ENCODE results near the gene RIMS1. TPM values are rescaled to one million over a fixed set of nuclear protein-coding genes. Genes with fewer than 3 reads are reported as not detected.

The RIMS1 gene, protein sequence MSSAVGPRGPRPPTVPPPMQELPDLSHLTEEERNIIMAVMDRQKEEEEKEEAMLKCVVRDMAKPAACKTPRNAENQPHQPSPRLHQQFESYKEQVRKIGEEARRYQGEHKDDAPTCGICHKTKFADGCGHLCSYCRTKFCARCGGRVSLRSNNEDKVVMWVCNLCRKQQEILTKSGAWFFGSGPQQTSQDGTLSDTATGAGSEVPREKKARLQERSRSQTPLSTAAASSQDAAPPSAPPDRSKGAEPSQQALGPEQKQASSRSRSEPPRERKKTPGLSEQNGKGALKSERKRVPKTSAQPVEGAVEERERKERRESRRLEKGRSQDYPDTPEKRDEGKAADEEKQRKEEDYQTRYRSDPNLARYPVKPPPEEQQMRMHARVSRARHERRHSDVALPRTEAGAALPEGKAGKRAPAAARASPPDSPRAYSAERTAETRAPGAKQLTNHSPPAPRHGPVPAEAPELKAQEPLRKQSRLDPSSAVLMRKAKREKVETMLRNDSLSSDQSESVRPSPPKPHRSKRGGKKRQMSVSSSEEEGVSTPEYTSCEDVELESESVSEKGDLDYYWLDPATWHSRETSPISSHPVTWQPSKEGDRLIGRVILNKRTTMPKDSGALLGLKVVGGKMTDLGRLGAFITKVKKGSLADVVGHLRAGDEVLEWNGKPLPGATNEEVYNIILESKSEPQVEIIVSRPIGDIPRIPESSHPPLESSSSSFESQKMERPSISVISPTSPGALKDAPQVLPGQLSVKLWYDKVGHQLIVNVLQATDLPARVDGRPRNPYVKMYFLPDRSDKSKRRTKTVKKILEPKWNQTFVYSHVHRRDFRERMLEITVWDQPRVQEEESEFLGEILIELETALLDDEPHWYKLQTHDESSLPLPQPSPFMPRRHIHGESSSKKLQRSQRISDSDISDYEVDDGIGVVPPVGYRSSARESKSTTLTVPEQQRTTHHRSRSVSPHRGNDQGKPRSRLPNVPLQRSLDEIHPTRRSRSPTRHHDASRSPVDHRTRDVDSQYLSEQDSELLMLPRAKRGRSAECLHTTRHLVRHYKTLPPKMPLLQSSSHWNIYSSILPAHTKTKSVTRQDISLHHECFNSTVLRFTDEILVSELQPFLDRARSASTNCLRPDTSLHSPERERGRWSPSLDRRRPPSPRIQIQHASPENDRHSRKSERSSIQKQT (N-terminal part only)
- total RNA-seq (21.0 TPM), polyA plus RNA-seq (0.67 TPM)

DNA sequence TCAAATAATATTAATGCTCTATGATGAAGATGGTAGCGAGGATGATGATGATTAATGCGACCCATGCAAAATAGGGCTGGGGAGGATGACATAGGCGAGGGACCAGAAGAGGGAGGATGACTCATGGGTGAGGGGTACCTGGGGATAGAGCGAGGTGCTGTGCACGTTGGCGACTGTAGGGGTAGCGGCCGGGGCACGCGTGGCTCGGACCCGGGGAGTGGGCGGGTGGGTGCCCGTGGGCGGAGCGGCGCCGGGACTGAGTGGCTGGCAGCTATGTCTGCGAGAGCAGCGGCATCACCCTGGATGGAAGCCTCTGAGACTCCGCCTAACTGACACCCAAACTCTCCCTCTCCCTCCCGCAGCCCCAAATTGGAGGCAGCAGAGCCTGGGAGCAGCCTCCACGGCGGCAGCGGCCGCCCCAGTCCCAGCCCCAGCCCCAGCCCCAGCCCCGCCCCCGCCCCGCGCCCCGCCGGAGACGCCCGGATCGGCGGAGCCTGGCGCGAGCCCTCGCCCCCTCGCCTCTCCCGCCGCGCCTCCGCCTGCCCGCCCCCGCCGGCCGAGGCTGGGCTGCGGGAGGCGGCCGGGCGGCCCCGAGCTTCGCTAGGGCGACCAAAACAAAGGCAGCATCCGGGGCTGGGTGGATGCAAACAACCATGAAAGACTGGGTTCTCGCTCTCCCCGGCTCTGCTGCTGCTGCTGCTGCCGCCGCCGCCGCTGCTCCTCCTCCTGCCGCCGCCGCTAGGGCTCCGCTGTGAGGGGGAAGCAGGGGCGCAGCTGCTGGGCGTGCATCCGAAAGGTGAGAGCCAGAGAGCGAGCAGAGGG lies at the start of gene RIMS1:
Gene RIMS1, plus strand, starts transcription at position 367 of the 822 bp plus-strand sequence. CDS start 474 bp downstream, outside the sequence.
- no peak within 1 kb of the TSS for H3K27ac ChIP-seq (ENCODE audit: low read depth)
- no peak for DNase-seq (ENCODE audit: extremely low spot score)
- peak within 1 kb of the TSS; percentile 45 for H3K4me3 ChIP-seq (ENCODE audit: low read depth, low read length)
- WGBS = 2% methylated on average over 70 of the region's 70 CpGs
- H3K4me1 ChIP-seq (ENCODE audit: insufficient read depth) = no peaks in the 10 kb centered on the region
- H3K36me3 ChIP-seq (ENCODE audit: insufficient read depth) = no peaks in the 10 kb centered on the region

GRCh38 chr6:71851214-71851613 lies 35.1 kb upstream of the RIMS1 start:
- H3K4me1 ChIP-seq (ENCODE audit: insufficient read depth) = no peaks in the 10 kb centered on the region
- no peak for DNase-seq (ENCODE audit: extremely low spot score)
- whole genome bisulfite sequencing = 45% methylated on average over 1 of the region's 1 CpG

DNA sequence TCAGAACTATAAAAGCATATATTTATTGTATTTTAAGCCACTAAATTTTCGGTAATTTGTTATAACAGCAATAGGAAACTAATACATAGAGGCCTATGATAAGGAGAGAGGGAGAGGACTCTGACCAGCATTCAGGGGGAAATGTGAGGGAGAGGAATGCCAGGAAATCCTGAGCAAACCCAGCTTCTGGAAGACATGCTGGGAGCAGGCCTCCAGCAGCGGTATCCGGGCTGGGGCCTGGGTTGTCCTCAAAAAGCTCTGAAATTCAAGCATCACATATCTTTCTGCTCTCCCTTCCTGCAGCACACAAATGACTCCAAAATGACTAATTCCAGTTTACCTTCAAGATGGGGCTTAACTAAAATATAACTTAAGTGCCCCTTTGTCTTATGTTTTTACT lies 33.4 kb upstream of the RIMS1 start:
- H3K27ac ChIP-seq (ENCODE audit: low read depth) = no peak overlapping the region
- no peaks in the 10 kb centered on the region for H3K36me3 ChIP-seq (ENCODE audit: insufficient read depth)
- no peak for DNase-seq (ENCODE audit: extremely low spot score)
- WGBS = 75% methylated on average over 3 of the region's 3 CpGs
- H3K4me3 ChIP-seq (ENCODE audit: low read depth, low read length) = no peak overlapping the region
- no peaks in the 10 kb centered on the region for H3K4me1 ChIP-seq (ENCODE audit: insufficient read depth)

More at GRCh38 chr6:71851214-71851613, 35.1 kb upstream of the RIMS1 start:
- Histone ChIP-seq H3K4me3 (ENCODE audit: low read depth, low read length) (no peak overlapping the region), H3K27ac (ENCODE audit: low read depth) (no peak overlapping the region), H3K36me3 (ENCODE audit: insufficient read depth) (no peaks in the 10 kb centered on the region)

DNA sequence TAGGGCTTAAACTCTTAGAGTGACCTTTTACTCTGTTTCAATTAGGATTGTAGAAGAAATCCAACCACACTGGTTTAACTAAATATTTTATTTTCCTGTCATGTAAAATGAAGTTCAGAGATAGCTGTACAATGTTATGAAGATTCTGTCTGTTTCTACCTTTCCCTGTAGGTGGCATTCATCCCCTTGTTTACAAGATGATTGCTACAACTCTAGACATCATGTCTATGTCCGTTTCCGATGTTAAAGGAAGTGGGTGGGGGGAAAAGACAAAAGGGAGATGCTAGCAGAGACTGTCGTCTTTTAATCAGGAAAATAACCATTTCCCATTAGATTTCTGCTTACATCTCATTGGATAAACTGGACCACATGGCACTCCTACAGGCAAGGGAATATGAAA lies 30.9 kb upstream of the RIMS1 start:
- no peaks in the 10 kb centered on the region for H3K4me1 ChIP-seq (ENCODE audit: insufficient read depth)
- H3K27ac ChIP-seq (ENCODE audit: low read depth) = no peak overlapping the region
- H3K36me3 ChIP-seq (ENCODE audit: insufficient read depth) = no peaks in the 10 kb centered on the region
- no peak overlapping the region for H3K4me3 ChIP-seq (ENCODE audit: low read depth, low read length)
- no peak for DNase-seq (ENCODE audit: extremely low spot score)
- WGBS = 30% methylated on average over 3 of the region's 3 CpGs

GRCh38 chr6:71879016-71879415 lies 7.3 kb upstream of the RIMS1 start:
- Histone ChIP-seq H3K27ac (ENCODE audit: low read depth) (no peak overlapping the region), H3K4me3 (ENCODE audit: low read depth, low read length) (no peak overlapping the region), H3K4me1 (ENCODE audit: insufficient read depth) (no peaks in the 10 kb centered on the region), H3K36me3 (ENCODE audit: insufficient read depth) (no peaks in the 10 kb centered on the region)
- no peak for DNase-seq (ENCODE audit: extremely low spot score)

- H3K4me3 ChIP-seq (ENCODE audit: low read depth, low read length) = peak overlapping the region; percentile 45
- H3K27ac ChIP-seq (ENCODE audit: low read depth) = no peak overlapping the region
- no peak for DNase-seq (ENCODE audit: extremely low spot score)
- 3% methylated on average over 29 of the region's 29 CpGs for WGBS
- no peaks in the 10 kb centered on the region for H3K36me3 ChIP-seq (ENCODE audit: insufficient read depth)
- H3K4me1 ChIP-seq (ENCODE audit: insufficient read depth) = no peaks in the 10 kb centered on the region
Measured at GRCh38 chr6:71887006-71887743, 825 bp downstream of the RIMS1 start.

DNA sequence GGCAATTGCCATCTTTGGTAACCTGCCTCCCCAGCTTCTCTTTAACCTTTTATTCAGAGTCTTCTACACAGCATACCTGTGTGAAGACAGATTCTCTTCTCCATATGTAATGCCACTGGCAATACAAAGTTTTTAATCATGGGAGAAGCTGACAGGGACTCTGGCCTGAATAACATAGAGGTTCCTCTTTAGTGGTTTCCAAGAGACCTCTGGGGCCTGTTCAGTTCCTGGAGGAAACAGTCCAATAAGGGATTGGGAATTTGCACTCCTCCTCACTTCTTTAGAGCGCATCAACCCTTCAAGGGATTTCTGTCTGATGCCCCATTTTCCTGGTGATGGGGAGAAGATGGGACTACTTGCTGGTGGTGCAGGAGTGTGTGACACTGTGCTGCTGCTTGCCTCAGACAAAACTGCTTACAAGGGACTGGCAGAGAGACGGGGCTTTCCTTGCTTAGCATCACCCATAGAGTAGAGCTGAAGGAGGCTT lies 1.4 kb downstream of the RIMS1 start:
- no peak for DNase-seq (ENCODE audit: extremely low spot score)
- Histone ChIP-seq H3K36me3 (ENCODE audit: insufficient read depth) (no peaks in the 10 kb centered on the region), H3K27ac (ENCODE audit: low read depth) (no peak overlapping the region), H3K4me3 (ENCODE audit: low read depth, low read length) (no peak overlapping the region), H3K4me1 (ENCODE audit: insufficient read depth) (no peaks in the 10 kb centered on the region)
- WGBS = 86% methylated on average over 2 of the region's 2 CpGs

DNA sequence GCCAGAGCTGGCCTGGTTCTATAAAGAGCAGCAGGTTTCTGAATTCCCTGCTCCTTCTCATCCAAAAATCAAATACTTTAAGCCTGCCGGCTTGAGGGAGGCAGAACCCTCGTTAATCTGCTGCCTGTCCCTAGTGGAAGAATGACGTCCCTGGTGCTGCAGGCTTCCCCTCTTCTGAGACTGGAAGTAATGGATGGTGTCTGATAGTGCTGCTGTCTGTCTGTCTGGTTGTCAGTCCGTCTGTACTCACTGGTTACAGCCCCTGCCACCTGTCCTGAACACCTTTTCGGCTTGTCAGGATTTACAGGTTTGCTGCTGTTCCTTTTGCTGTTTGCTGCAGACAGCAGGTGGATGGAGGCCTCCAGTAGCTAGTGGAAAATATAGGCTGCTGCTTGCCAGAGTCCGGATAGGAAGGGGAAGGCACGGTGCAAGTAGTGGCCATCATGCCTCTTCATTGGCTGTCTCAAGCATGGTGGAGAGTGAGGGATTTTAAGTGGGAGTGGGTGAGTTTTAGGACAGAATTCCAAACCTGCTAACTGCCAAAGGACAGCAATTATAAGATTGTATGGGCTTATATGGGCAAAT lies 2.5 kb downstream of the RIMS1 start:
- H3K4me1 ChIP-seq (ENCODE audit: insufficient read depth) = no peaks in the 10 kb centered on the region
- 57% methylated on average over 7 of the region's 7 CpGs for WGBS
- H3K27ac ChIP-seq (ENCODE audit: low read depth) = no peak overlapping the region

GRCh38 chr6:71889366-71889765 lies 3.0 kb downstream of the RIMS1 start:
- Histone ChIP-seq H3K27ac (ENCODE audit: low read depth) (no peak overlapping the region), H3K36me3 (ENCODE audit: insufficient read depth) (no peaks in the 10 kb centered on the region), H3K4me3 (ENCODE audit: low read depth, low read length) (no peak overlapping the region), H3K4me1 (ENCODE audit: insufficient read depth) (no peaks in the 10 kb centered on the region)
- 88% methylated on average over 1 of the region's 1 CpG for WGBS
- no peak for DNase-seq (ENCODE audit: extremely low spot score)

More for the DNA sequence above, 2.5 kb downstream of the RIMS1 start:
- Histone ChIP-seq H3K36me3 (ENCODE audit: insufficient read depth) (no peaks in the 10 kb centered on the region), H3K4me3 (ENCODE audit: low read depth, low read length) (no peak overlapping the region)
- DNase-seq (ENCODE audit: extremely low spot score) = no peak

DNA sequence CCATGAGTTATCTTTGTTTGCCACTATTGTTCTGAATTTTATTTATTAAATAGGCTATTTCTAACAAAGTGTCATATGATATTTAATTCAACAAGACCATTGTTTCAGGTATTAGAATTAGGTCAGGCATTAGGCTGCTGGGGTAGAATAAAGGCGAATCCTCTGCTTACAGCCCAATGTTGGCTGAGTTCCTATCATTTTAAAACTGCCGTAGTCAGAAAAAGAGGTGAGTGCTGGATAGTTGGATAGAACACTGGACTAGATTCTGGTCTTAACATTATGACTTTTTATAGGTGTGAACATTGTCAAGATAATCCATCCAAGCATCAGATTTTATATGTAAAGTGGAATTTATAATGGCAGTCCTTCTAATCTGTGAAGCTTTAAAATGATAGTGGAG lies 6.3 kb downstream of the RIMS1 start:
- H3K4me1 ChIP-seq (ENCODE audit: insufficient read depth) = no peaks in the 10 kb centered on the region
- no peak for DNase-seq (ENCODE audit: extremely low spot score)
- no peak overlapping the region for H3K27ac ChIP-seq (ENCODE audit: low read depth)
- H3K36me3 ChIP-seq (ENCODE audit: insufficient read depth) = no peaks in the 10 kb centered on the region
- no peak overlapping the region for H3K4me3 ChIP-seq (ENCODE audit: low read depth, low read length)
- 70% methylated on average over 2 of the region's 2 CpGs for WGBS

DNA sequence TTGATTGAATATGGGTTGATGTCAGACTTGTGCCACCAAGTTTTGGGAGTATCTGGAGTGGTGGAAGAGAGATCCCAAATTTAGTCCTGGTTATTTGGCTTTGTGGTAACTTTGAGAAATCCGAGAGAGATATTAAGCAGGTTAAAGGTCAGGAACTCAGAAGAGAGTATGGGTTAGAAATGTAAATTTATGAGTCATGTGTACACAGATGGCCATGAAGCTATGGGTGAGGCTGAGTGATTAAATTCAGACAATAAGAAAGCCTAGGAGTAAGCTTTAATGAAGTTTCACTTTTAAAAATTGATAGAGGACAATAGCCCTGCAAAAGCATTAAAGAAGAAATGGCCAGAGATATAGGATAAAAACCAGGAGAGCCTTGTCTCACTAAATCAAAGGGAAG lies 14.3 kb downstream of the RIMS1 start:
- no peak for DNase-seq (ENCODE audit: extremely low spot score)
- no peak overlapping the region for H3K27ac ChIP-seq (ENCODE audit: low read depth)
- no peaks in the 10 kb centered on the region for H3K4me1 ChIP-seq (ENCODE audit: insufficient read depth)
- H3K36me3 ChIP-seq (ENCODE audit: insufficient read depth) = no peaks in the 10 kb centered on the region
- no peak overlapping the region for H3K4me3 ChIP-seq (ENCODE audit: low read depth, low read length)
- 39% methylated on average over 1 of the region's 1 CpG for WGBS

DNA sequence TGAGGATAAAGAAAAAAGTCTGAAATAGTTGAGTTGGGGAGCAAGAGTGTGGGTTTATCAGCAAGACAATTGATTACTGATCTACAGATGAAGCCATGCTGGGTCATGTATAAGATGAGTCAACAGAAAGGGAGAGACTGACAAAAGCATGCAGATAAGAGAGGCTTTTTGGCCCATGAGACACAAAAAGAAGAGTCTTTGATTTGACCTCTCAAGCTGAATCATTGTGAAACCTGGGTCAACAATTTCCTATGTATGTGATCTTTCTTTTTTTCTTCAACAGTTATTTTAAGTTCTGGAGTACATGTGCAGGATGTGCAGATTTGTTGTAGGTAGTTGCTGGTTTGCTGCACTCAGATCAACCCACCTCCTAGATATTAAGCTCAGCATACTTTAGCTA lies 15.9 kb downstream of the RIMS1 start:
- Histone ChIP-seq H3K36me3 (ENCODE audit: insufficient read depth) (no peaks in the 10 kb centered on the region), H3K27ac (ENCODE audit: low read depth) (no peak overlapping the region)
- no peak for DNase-seq (ENCODE audit: extremely low spot score)

More for the DNA sequence above, 15.9 kb downstream of the RIMS1 start:
- H3K4me1 ChIP-seq (ENCODE audit: insufficient read depth) = no peaks in the 10 kb centered on the region
- H3K4me3 ChIP-seq (ENCODE audit: low read depth, low read length) = no peak overlapping the region

Data from urinary bladder (tissue), 4 donors.